SK-N-SH (cell line): ENCODE data around the gene ANTKMT. TPM values are rescaled to one million over a fixed set of nuclear protein-coding genes. Genes with fewer than 3 reads are reported as not detected.
A peak's percentile ranks its signal among the peaks of the same experiment; 100 is the strongest.

Source experiments
- CTCF ChIA-PET: fragments of 300-600, 350-600 bp; formaldehyde crosslinking; extraction: SDS; loops from one replicate; lab custom pipeline; 2021; lab: Yijun Ruan, JAX
- POLR2A ChIA-PET: fragments of 350-600 bp; sonication (Branson Sonifier 250); formaldehyde crosslinking; extraction: SDS; loops from one replicate; lab custom pipeline; 2020; ENCODE audit warnings: antibody characterized with exemption, inconsistent platforms; lab: Yijun Ruan, JAX
- DNase-seq: peaks from one replicate; pipeline ENCODE4 v3.0.0; 2012
- H2AFZ ChIP-seq: fragments of 200-600 bp; sonication (generic); 2 replicates; pipeline ENCODE4 v1.8.1; 2016; ENCODE audit warnings: antibody characterized with exemption, mild to moderate bottlenecking, low read depth
- H3F3A ChIP-seq: fragments of 200-600 bp; sonication (generic); replicated peaks from 2 replicates; pipeline ENCODE3; 2016; ENCODE audit warnings: antibody characterized with exemption, mild to moderate bottlenecking; ENCODE audit not compliant: insufficient read depth
- H3K27ac ChIP-seq, 2 experiments: fragments of 200-500 bp in 1 of 2; fragments of 200-600 bp in 1 of 2; sonication (Bioruptor generic) in 1 of 2; sonication (generic), shearing (Covaris generic) in 1 of 2; 2 replicates each; pipeline versions ENCODE4 v1.5.1 to v1.6.1; 2014 to 2016; ENCODE audit warnings: low read depth in 2 of 2, inconsistent platforms in 1 of 2, low read length in 1 of 2, mild to moderate bottlenecking in 1 of 2, mixed read lengths in 1 of 2
- H3K27me3 ChIP-seq: fragments of 200-600 bp; sonication (generic), shearing (Covaris generic); 2 replicates; pipeline ENCODE4 v1.6.1; 2016; ENCODE audit warnings: mixed run types; ENCODE audit not compliant: insufficient read depth
- H3K36me3 ChIP-seq, 2 experiments: fragments of 200-500 bp in 1 of 2; fragments of 200-600 bp in 1 of 2; sonication (Bioruptor generic) in 1 of 2; sonication (generic) in 1 of 2; replicated peaks in 1 of 2; 2 replicates each; pipeline versions ENCODE3 to v1.5.1; 2014 to 2016; ENCODE audit warnings: low read length in 1 of 2, mild to moderate bottlenecking in 1 of 2; ENCODE audit not compliant: insufficient read depth in 2 of 2, control insufficient read depth in 1 of 2
- H3K4me1 ChIP-seq, 2 experiments: fragments of 200-500 bp in 1 of 2; fragments of 200-600 bp in 1 of 2; sonication (Bioruptor generic) in 1 of 2; sonication (generic), shearing (Covaris generic) in 1 of 2; 2 replicates each; pipeline versions ENCODE4 v1.5.1 to v1.6.1; 2014 to 2016; ENCODE audit warnings: low read depth in 1 of 2, low read length in 1 of 2, mixed run types in 1 of 2; ENCODE audit not compliant: insufficient read depth in 2 of 2, control insufficient read depth in 1 of 2
- H3K4me2 ChIP-seq: fragments of 200-600 bp; sonication (generic), shearing (Covaris generic); 2 replicates; pipeline ENCODE4 v1.6.1; 2017; ENCODE audit warnings: mixed run types
- H3K4me3 ChIP-seq, 2 experiments: fragments of 200-500 bp in 1 of 2; fragments of 200-600 bp in 1 of 2; sonication (Bioruptor generic) in 1 of 2; sonication (generic), shearing (Covaris generic) in 1 of 2; 2 replicates each; pipeline versions ENCODE4 v1.5.1 to v1.8.1; 2014 to 2016; ENCODE audit warnings: low read depth in 2 of 2, inconsistent platforms in 1 of 2, low read length in 1 of 2, mild to moderate bottlenecking in 1 of 2, mixed read lengths in 1 of 2, moderate library complexity in 1 of 2
- H3K79me2 ChIP-seq: fragments of 200-600 bp; sonication (generic); 2 replicates; pipeline ENCODE4 v1.8.1; 2017; ENCODE audit warnings: mild to moderate bottlenecking; ENCODE audit not compliant: insufficient read depth
- H3K9ac ChIP-seq: fragments of 200-600 bp; sonication (generic); 2 replicates; pipeline ENCODE4 v1.6.1; 2017; ENCODE audit warnings: mixed run types
- H3K9me2 ChIP-seq: fragments of 200-600 bp; sonication (generic); 2 replicates; pipeline ENCODE4 v1.6.1; 2017; ENCODE audit warnings: mixed run types
- H3K9me3 ChIP-seq: fragments of 200-600 bp; sonication (generic); 2 replicates; pipeline ENCODE4 v1.6.1; 2017; ENCODE audit warnings: mixed run types, mild to moderate bottlenecking, moderate library complexity
- H4K20me1 ChIP-seq: fragments of 200-600 bp; sonication (generic); 2 replicates; pipeline ENCODE4 v1.6.1; 2017; ENCODE audit warnings: mild to moderate bottlenecking, mixed run types; ENCODE audit not compliant: insufficient read depth
- EP300 ChIP-seq, 2 experiments: IDR thresholded peaks; 2 replicates each; pipeline versions ENCODE4 v1.4.0 to v1.6.1; 2012; ENCODE audit warnings: borderline replicate concordance in 1 of 2, low read depth in 1 of 2, low read length in 1 of 2
- GATA2 ChIP-seq: sonication (generic); formaldehyde crosslinking; IDR thresholded peaks from 2 replicates; pipeline ENCODE4 v1.5.0; 2020; ENCODE audit warnings: mild to moderate bottlenecking, missing genetic modification reagents
- NFIC ChIP-seq: IDR thresholded peaks from 2 replicates; pipeline ENCODE4 v1.4.0; 2012; ENCODE audit warnings: borderline replicate concordance
- SMC3 ChIP-seq: IDR thresholded peaks from 2 replicates; pipeline ENCODE4 v1.6.1; 2012; ENCODE audit warnings: low read depth, low read length, improper control_type of control experiment
- TAF1 ChIP-seq: IDR thresholded peaks from 2 replicates; pipeline ENCODE4 v1.6.1; 2012; ENCODE audit warnings: low read depth, mild to moderate bottlenecking, low read length, moderate library complexity, borderline replicate concordance
- USF1 ChIP-seq: IDR thresholded peaks from 2 replicates; pipeline ENCODE4 v1.4.0; 2012; ENCODE audit warnings: low read depth, borderline replicate concordance
- ZBTB33 ChIP-seq: IDR thresholded peaks from 2 replicates; pipeline ENCODE4 v1.4.0; 2012; ENCODE audit warnings: low read depth, borderline replicate concordance
- WGBS: methylation state at CpG from one replicate; pipeline ENCODE4 v1.1.6; 2017; ENCODE audit warnings: low lambda C conversion rate; 5-methylcytosine and 5-hydroxymethylcytosine counted together
- polyA plus RNA-seq, 3 experiments: library from polyadenylated mRNA; depleted of rRNA; stranded (reverse); fragments of >200 nt; gene quantifications; 2 replicates each; pipeline ENCODE4 v1.2.3, GENCODE V29; 2012

Gene ANTKMT
- polyA plus RNA-seq, 1 of the 3 experiments (the other 2 are of a cell fraction) = 57.4 TPM

- no peak for TF ChIP-seq ZBTB33
- TF ChIP-seq SMC3 = no peak
These were observed 15.3 kb upstream of the ANTKMT start, which contains the start of gene FBXL16 (continued) for GRCh38 chr16:705431-706188.

- Histone ChIP-seq H3K27ac (no peak overlapping the region), H3K9me2 (no peaks in the 10 kb centered on the region), H2AFZ (no peak overlapping the region), H3K9ac (no peak overlapping the region), H3K36me3 (no peaks in the 10 kb centered on the region), H3K4me3 (peak overlapping the region in 1 of 2 experiments; percentile 78; a peak in 3 of 4 replicates), H3K4me1 (peaks cover 21 to 42% of the 10 kb centered on the region in 2 experiments; a peak in 2 of 4 replicates), H3K27me3 (no peaks in the 10 kb centered on the region), H3F3A (peaks cover 16% of the 10 kb centered on the region), H3K4me2 (peak overlapping the region; percentile 74), H3K9me3 (no peaks in the 10 kb centered on the region), H3K79me2 (peaks cover 36% of the 10 kb centered on the region), H4K20me1 (peaks cover 34% of the 10 kb centered on the region)
- no peak for DNase-seq
- ChIA-PET POLR2A (interaction anchor here (0.6 to 1.2 kb wide), 6 partner anchors 10 to 87 kb away, joined by 3 to 4 read pairs (median 4); partner anchors contain the start of gene STUB1), CTCF (interaction anchor here (1.0 to 22.4 kb wide), 9 partner anchors 8 to 349 kb away, joined by 3 to 358 read pairs (median 5); partner anchors contain the start of genes ANTKMT, CCDC78, CIAO3 and HAGHL)
- WGBS = 25% methylated on average over 20 of the region's 49 CpGs
- TF ChIP-seq GATA2 (CRISPR knock-in tag) = no peak
- no peak for TF ChIP-seq TAF1
- TF ChIP-seq USF1 = no peak
- no peak for TF ChIP-seq EP300 (IDR thresholded peaks at IDR 0.05; ENCODE audit: borderline replicate concordance in 1 of 2, low read depth in 1 of 2, low read length in 1 of 2)
- no peak for TF ChIP-seq NFIC
- TF ChIP-seq, all 33 proteins: peak for 0
These were observed 14.5 kb upstream of the ANTKMT start for GRCh38 chr16:706189-707061.
